GM12878 (cell line): Measurements from ENCODE around the gene F12. TPM values are rescaled to one million over a fixed set of nuclear protein-coding genes. Genes with fewer than 3 reads are reported as not detected.

Experiments used
- ATAC-seq: fragments of 200-7000 bp; cut with Tn5 transposase; 3 replicates; pipeline ENCODE4 v1.9.1; 2020; ENCODE audit warnings: mild to moderate bottlenecking, moderate library complexity
- BruUV-seq: library from RNA; stranded (reverse); fragments of 400-500 nt; replicated peaks from 2 replicates; lab custom pipeline; 2021; lab: Mats Ljungman, UMichigan
- CTCF ChIA-PET: fragments of 300-600 bp; sonication (Branson Sonifier 250); formaldehyde crosslinking; extraction: SDS; loops from one replicate; lab custom pipeline; 2021; ENCODE audit warnings: inconsistent platforms; lab: Yijun Ruan, JAX
- POLR2A ChIA-PET: fragments of 350-600 bp; formaldehyde crosslinking; extraction: SDS; loops from one replicate; lab custom pipeline; 2021; ENCODE audit warnings: inconsistent platforms; lab: Charles Lee
- RAD21 ChIA-PET: fragments of 300-600 bp; sonication (Branson Sonifier 250); formaldehyde crosslinking; loops from one replicate; lab custom pipeline; 2023; ENCODE audit warnings: antibody characterized with exemption; ENCODE audit not compliant: unreplicated experiment; lab: Charles Lee
- SMC1A ChIA-PET: fragments of 300-600 bp; sonication (Branson Sonifier 250); formaldehyde crosslinking; loops from one replicate; lab custom pipeline; 2023; ENCODE audit not compliant: unreplicated experiment, uncharacterized antibody; lab: Charles Lee
- DNase-seq: peaks from one replicate; pipeline ENCODE4 v3.0.0-alpha.2; 2011; ENCODE audit warnings: low read depth, low spot score
- FAIRE-seq: peaks from 3 replicates; lab custom pipeline; 2011; peaks lifted over from hg19 to GRCh38; lab: Jason Lieb, UNC
- H2AFZ ChIP-seq: 2 replicates; pipeline ENCODE4 v1.6.0; 2011; ENCODE audit warnings: low read depth, low read length, control low read depth; ENCODE audit not compliant: control insufficient read depth
- H3K27ac ChIP-seq: 2 replicates; pipeline ENCODE4 v1.5.1; 2011; ENCODE audit warnings: control low read depth; ENCODE audit not compliant: control insufficient read depth, insufficient read depth
- H3K27me3 ChIP-seq, 2 experiments: replicated peaks in 1 of 2; 2 replicates each; pipeline versions ENCODE4 v1.6.0 to v1.6.1; 2011; ENCODE audit warnings: low read length in 1 of 2; ENCODE audit not compliant: control insufficient read depth in 2 of 2, insufficient read depth in 2 of 2
- H3K36me3 ChIP-seq, 2 experiments: 2 replicates each; pipeline ENCODE4 v1.5.1; 2011; ENCODE audit warnings: low read length in 1 of 2; ENCODE audit not compliant: control insufficient read depth in 2 of 2, insufficient read depth in 2 of 2
- H3K4me1 ChIP-seq: 2 replicates; pipeline ENCODE4 v1.6.1; 2011; ENCODE audit warnings: mild to moderate bottlenecking, low read length, moderate library complexity, mixed read lengths; ENCODE audit not compliant: control insufficient read depth, insufficient read depth
- H3K4me2 ChIP-seq: 2 replicates; pipeline ENCODE4 v1.6.0; 2011; ENCODE audit warnings: control low read depth; ENCODE audit not compliant: control insufficient read depth, insufficient read depth
- H3K4me3 ChIP-seq: fragments of 200-600 bp; sonication (generic); 2 replicates; pipeline ENCODE4 v1.5.1; 2016
- H3K79me2 ChIP-seq: 2 replicates; pipeline ENCODE4 v1.6.0; 2011; ENCODE audit warnings: low read length; ENCODE audit not compliant: control insufficient read depth, insufficient read depth
- H3K9ac ChIP-seq: 2 replicates; pipeline ENCODE4 v1.8.0; 2011; ENCODE audit warnings: low read length, control low read depth, mixed read lengths; ENCODE audit not compliant: control insufficient read depth, insufficient read depth
- H3K9me3 ChIP-seq: replicated peaks from 3 replicates; pipeline ENCODE4 v1.5.1; 2011; ENCODE audit warnings: mild to moderate bottlenecking, low read length; ENCODE audit not compliant: control insufficient read depth, insufficient read depth
- H4K20me1 ChIP-seq: 2 replicates; pipeline ENCODE4 v1.6.0; 2011; ENCODE audit not compliant: control insufficient read depth, insufficient read depth
- KDM1A ChIP-seq: fragments of 200-600 bp; sonication (generic); IDR thresholded peaks from 2 replicates; pipeline ENCODE4 v1.6.1; 2016; ENCODE audit warnings: borderline replicate concordance
- MYB ChIP-seq: fragments of 150-350 bp; IDR thresholded peaks from 2 replicates; pipeline ENCODE4 v1.6.1; 2014; ENCODE audit warnings: mild to moderate bottlenecking, low read depth, low read length, borderline replicate concordance
- SREBF2 ChIP-seq: IDR thresholded peaks from 2 replicates; pipeline ENCODE4 v1.6.1; 2012; ENCODE audit warnings: mild to moderate bottlenecking, low read length
- ZBED1 ChIP-seq: IDR thresholded peaks from 2 replicates; pipeline ENCODE4 v1.6.1; 2016; ENCODE audit warnings: borderline replicate concordance
- WGBS: methylation state at CpG from one replicate; pipeline ENCODE4 v1.1.6; 2016; ENCODE audit warnings: low lambda C conversion rate; ENCODE audit not compliant: insufficient replicate concordance, insufficient coverage; ENCODE audit errors: missing lambda C conversion rate; 5-methylcytosine and 5-hydroxymethylcytosine counted together
- in situ Hi-C: fragments of 300-500 bp; cut with MboI; formaldehyde crosslinking; loops from 9 replicates; pipeline ENCODE4 v1.14.3; 2018; ENCODE audit warnings: mixed read lengths
- intact Hi-C: fragments of 100-400 bp; cut with micrococcal nuclease; formaldehyde crosslinking; loops from one replicate; pipeline ENCODE4 v1.14.2; 2022; ENCODE audit not compliant: unreplicated experiment
- polyA plus RNA-seq, 11 experiments: library from polyadenylated mRNA; depleted of rRNA in 4 of 11; unstranded in 6 of 11; stranded (reverse) in 5 of 11; fragments of >200 nt; fragmentation: Nextera tagmentation in 4 of 11; fragmentation: Illumina TruSeq in 1 of 11; extraction: Ambion mirVana in 4 of 11; extraction: Trizol in 1 of 11; gene quantifications; 1 replicate in 1 of 11; 2 replicates in 10 of 11; pipeline versions ENCODE4 v1.2.1 to v1.2.3, GENCODE V29; 2011 to 2016; ENCODE audit warnings: inconsistent platforms in 2 of 11, missing spikeins in 2 of 11, low read depth in 1 of 11
- total RNA-seq, 4 experiments: library from RNA; depleted of rRNA in 3 of 4; stranded (reverse); fragments of >200 nt in 3 of 4; fragmentation: Illumina TruSeq in 1 of 4; extraction: Trizol in 1 of 4; gene quantifications; 2 replicates each; pipeline versions ENCODE4 v1.2.1 to v1.2.3, GENCODE V29; 2013 to 2021
- TF ChIP-seq, protein P1 (sequence below): fragments of 450-650 bp; IDR thresholded peaks from 2 replicates; pipeline ENCODE4 v1.6.1; 2016; ENCODE audit warnings: mild to moderate bottlenecking

The F12 gene
- total and polyA plus RNA-seq, 10 of the 15 experiments (the other 5 are each of a cell fraction or from before 2014, with no cell fraction given): 0.25 to 11.3 (median 5.5) TPM

DNA sequence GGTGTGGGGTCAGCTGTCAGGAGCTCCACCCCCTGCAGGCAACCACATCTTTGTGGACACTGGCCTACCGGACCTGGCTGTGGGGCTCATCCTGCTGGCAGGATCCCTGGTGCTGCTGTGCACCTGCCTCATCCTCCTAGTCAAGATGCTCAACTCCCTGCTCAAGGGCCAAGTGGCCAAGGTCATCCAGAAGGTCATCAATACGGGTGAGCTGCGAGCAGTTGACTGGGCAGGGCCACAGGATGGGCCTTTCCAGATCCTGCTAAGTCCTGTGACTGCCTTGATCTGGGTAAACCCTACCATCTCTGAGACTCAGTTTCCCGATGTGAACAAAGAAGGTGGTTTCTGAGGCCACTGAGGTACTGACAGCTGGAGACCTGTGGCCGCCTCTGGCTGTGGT is 15.4 kb downstream of the F12 start (continued):
- TF ChIP-seq KDM1A: no peak
- TF ChIP-seq MYB: no peak
- no peak for TF ChIP-seq SREBF2
- TF ChIP-seq, all 136 proteins: peak for 0

- peaks cover 22% of the 10 kb centered on the region for H3K4me1 ChIP-seq
- no peak overlapping the region for H3K4me3 ChIP-seq
- CTCF ChIA-PET: interaction anchor here (0.6 to 8.4 kb wide), 14 partner anchors 9 to 670 kb away, joined by 3 to 240 read pairs (median 4); partner anchors contain the start of genes MXD3, PFN3 and SLC34A1
- H4K20me1 ChIP-seq: no peaks in the 10 kb centered on the region
- no peaks in the 10 kb centered on the region for H3K36me3 ChIP-seq
- no peak overlapping the region for H3K9ac ChIP-seq
- RAD21 ChIA-PET: interaction anchor here (0.8 to 6.2 kb wide), 6 partner anchors 9 to 84 kb away, joined by 3 to 108 read pairs (median 7); no protein-coding TSS in a partner anchor
- TF ChIP-seq, protein P1, sequence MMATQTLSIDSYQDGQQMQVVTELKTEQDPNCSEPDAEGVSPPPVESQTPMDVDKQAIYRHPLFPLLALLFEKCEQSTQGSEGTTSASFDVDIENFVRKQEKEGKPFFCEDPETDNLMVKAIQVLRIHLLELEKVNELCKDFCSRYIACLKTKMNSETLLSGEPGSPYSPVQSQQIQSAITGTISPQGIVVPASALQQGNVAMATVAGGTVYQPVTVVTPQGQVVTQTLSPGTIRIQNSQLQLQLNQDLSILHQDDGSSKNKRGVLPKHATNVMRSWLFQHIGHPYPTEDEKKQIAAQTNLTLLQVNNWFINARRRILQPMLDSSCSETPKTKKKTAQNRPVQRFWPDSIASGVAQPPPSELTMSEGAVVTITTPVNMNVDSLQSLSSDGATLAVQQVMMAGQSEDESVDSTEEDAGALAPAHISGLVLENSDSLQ: 0 out of 2 replicates have a peak, but pooled peaks have one; percentile 11
- TF ChIP-seq ZBED1: no peak
- 67% methylated on average over 1 of the region's 1 CpG for WGBS
- intact Hi-C loops: loop anchor here (5.0 kb wide), 1 partner anchor 199 kb away; the partner anchor contains the start of gene TMED9
- DNase-seq (no peak), ATAC-seq (no peak), FAIRE-seq (no peak)
- H2AFZ ChIP-seq: no peak overlapping the region
- in situ Hi-C loops: loop anchor here (25.0 kb wide), 1 partner anchor 1356 kb away; no protein-coding TSS in a partner anchor
- H3K9me3 ChIP-seq: no peaks in the 10 kb centered on the region
- POLR2A ChIA-PET: interaction anchor here (1.0 to 6.0 kb wide), 6 partner anchors 10 to 116 kb away, joined by 3 to 56 read pairs (median 4); partner anchors contain the start of gene GRK6
- no peak overlapping the region for H3K27ac ChIP-seq
- no TSS peak for BruUV-seq
- H3K79me2 ChIP-seq: no peaks in the 10 kb centered on the region
- no peaks in the 10 kb centered on the region for H3K27me3 ChIP-seq
- SMC1A ChIA-PET: interaction anchor here (0.6 to 5.2 kb wide), 8 partner anchors 10 to 109 kb away, joined by 3 to 97 read pairs (median 4); partner anchors contain the start of gene PFN3
- no peak overlapping the region for H3K4me2 ChIP-seq
Observed at GRCh38 chr5:177393206-177393765, 16.1 kb downstream of the F12 start.
